Measurements from ENCODE around the gene GSTA4. TPM values are rescaled to one million over a fixed set of nuclear protein-coding genes. Genes with fewer than 3 reads are reported as not detected.

GSTA4 gene
- total and polyA plus RNA-seq, 7 experiments from 2014 or later: 0.31 to 3.3 (median 0.73) TPM; not detected in 1

DNA sequence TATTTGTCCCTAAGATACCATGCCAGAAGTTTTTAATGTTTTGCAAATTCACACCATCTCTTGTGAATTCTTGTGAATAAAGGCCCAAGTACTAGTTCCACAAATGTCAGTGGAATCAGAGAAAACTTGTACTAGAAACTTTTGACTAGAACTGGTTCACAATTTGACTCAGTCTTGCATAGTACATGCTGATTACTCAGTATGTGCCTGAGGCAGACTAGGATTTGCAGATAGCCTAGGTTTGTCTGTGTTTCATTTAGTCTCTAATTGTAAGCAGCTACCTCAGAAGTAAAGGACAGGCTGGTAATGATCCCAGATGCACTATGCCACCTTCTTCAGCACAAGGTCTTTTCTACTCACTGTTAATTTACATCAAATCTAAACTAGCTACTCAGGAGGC lies 34.2 kb upstream of the GSTA4 start:
- no peaks in the 10 kb centered on the region for H3K9me3 ChIP-seq (ENCODE audit: control insufficient read depth in 2 of 3, low read length in 3 of 3)
- intact Hi-C loops (cut with micrococcal nuclease): no loop called here
- ChIA-PET POLR2A (no interaction called here), CTCF (no interaction called here)
- Mint-ChIP-seq H3K27me3 (no peaks in the 10 kb centered on the region), H3K27ac (peak overlapping the region in 1 of 9 donors; percentile 18), H3K36me3 (peaks cover 21 to 66% (median 44%) of the 10 kb centered on the region in 5 donors), H3K4me3 (no peak overlapping the region), H3K9me3 (no peaks in the 10 kb centered on the region), H3K4me1 (peaks cover 0 to 10% (median 7%) of the 10 kb centered on the region in 7 donors)
- H3K27me3 ChIP-seq (ENCODE audit: control insufficient read depth in 2 of 2, insufficient read depth in 2 of 2, low read length in 2 of 2): no peaks in the 10 kb centered on the region
- H3K4me3 ChIP-seq (ENCODE audit: low read length): no peak overlapping the region
- no peaks in the 10 kb centered on the region for H3K4me1 ChIP-seq (ENCODE audit: control insufficient read depth in 2 of 2, insufficient read depth in 2 of 2, low read length in 2 of 2)
- DNase-seq: no peak
- no peak for ATAC-seq
- no peak overlapping the region for H3K27ac ChIP-seq (ENCODE audit: low read depth, low read length)
- H3K36me3 ChIP-seq (ENCODE audit: control insufficient read depth in 2 of 3, insufficient read depth in 3 of 3, low read length in 3 of 3): peaks cover 0 to 61% (median 0%) of the 10 kb centered on the region in 3 experiments

DNA sequence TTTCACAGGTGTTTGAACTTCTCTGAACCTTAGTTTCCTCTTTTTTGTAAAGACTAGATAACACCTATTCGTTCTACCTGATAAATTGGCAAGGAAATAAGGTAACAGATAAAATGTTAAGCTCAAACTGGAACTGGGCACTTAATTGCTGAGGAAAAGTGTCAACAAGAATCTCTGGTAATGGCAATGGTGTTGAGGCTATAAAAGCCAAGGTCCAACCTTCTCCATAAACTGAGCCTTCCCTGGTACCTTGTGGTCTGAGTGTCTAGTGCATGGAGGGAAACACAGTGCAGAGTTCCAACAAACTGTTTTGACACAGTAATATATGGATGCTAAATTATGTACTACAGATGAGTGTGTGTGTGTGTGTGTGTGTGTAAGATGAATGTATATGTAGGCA lies 33.4 kb upstream of the GSTA4 start:
- ATAC-seq (no peak), DNase-seq (no peak)
- Histone ChIP-seq H3K36me3 (ENCODE audit: control insufficient read depth in 2 of 3, insufficient read depth in 3 of 3, low read length in 3 of 3) (peaks cover 0 to 53% (median 0%) of the 10 kb centered on the region in 3 experiments), H3K9me3 (ENCODE audit: control insufficient read depth in 2 of 3, low read length in 3 of 3) (no peaks in the 10 kb centered on the region), H3K4me3 (ENCODE audit: low read length) (no peak overlapping the region), H3K27me3 (ENCODE audit: control insufficient read depth in 2 of 2, insufficient read depth in 2 of 2, low read length in 2 of 2) (no peaks in the 10 kb centered on the region), H3K4me1 (ENCODE audit: control insufficient read depth in 2 of 2, insufficient read depth in 2 of 2, low read length in 2 of 2) (no peaks in the 10 kb centered on the region), H3K27ac (ENCODE audit: low read depth, low read length) (no peak overlapping the region)
- Mint-ChIP-seq H3K36me3 (peaks cover 25 to 64% (median 44%) of the 10 kb centered on the region in 5 donors), H3K27me3 (no peaks in the 10 kb centered on the region), H3K4me3 (no peak overlapping the region), H3K27ac (no peak overlapping the region), H3K4me1 (peaks cover 0 to 12% (median 8%) of the 10 kb centered on the region in 7 donors), H3K9me3 (peaks cover 0 to 2% (median 0%) of the 10 kb centered on the region in 11 donors)
- intact Hi-C loops (cut with micrococcal nuclease): no loop called here
- CTCF ChIA-PET: no interaction called here
- POLR2A ChIA-PET: no interaction called here

GRCh38 chr6:53027131-53027718 lies 32.1 kb upstream of the GSTA4 start:
- Histone ChIP-seq H3K36me3 (ENCODE audit: control insufficient read depth in 2 of 3, insufficient read depth in 3 of 3, low read length in 3 of 3) (peaks cover 0 to 48% (median 0%) of the 10 kb centered on the region in 3 experiments), H3K4me3 (ENCODE audit: low read length) (no peak overlapping the region), H3K4me1 (ENCODE audit: control insufficient read depth in 2 of 2, insufficient read depth in 2 of 2, low read length in 2 of 2) (no peaks in the 10 kb centered on the region), H3K9me3 (ENCODE audit: control insufficient read depth in 2 of 3, low read length in 3 of 3) (no peaks in the 10 kb centered on the region), H3K27me3 (ENCODE audit: control insufficient read depth in 2 of 2, insufficient read depth in 2 of 2, low read length in 2 of 2) (no peaks in the 10 kb centered on the region), H3K27ac (ENCODE audit: low read depth, low read length) (no peak overlapping the region)
- CTCF ChIA-PET: no interaction called here
- POLR2A ChIA-PET: no interaction called here
- Mint-ChIP-seq H3K27me3 (no peaks in the 10 kb centered on the region), H3K4me1 (peaks cover 3 to 12% (median 8%) of the 10 kb centered on the region in 7 donors), H3K9me3 (peaks cover 0 to 4% (median 0%) of the 10 kb centered on the region in 11 donors), H3K4me3 (no peak overlapping the region), H3K27ac (no peak overlapping the region), H3K36me3 (peaks cover 19 to 66% (median 44%) of the 10 kb centered on the region in 5 donors)
- ATAC-seq: no peak
- intact Hi-C loops (cut with micrococcal nuclease): no loop called here
- DNase-seq: no peak

DNA sequence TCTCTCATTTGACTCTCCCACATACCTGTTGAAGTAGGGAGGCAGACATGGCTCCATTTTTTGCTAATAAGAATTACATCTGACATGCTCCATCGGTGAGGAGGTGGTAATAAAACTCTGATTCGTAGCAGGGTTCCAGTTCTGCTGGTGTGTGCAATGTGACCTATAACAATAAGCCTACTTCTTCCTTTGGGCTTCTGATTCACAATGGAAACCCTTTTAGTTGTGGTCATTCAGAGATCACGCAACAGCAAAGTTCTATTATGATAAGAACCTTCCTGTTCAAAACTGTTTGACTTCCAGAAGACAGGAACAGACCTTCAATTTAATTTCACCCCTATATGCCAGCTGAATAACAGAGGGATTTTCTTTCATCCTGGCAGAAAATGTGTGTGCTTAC lies 31.4 kb upstream of the GSTA4 start:
- Histone ChIP-seq H3K4me3 (ENCODE audit: low read length) (no peak overlapping the region), H3K27ac (ENCODE audit: low read depth, low read length) (no peak overlapping the region), H3K9me3 (ENCODE audit: control insufficient read depth in 2 of 3, low read length in 3 of 3) (no peaks in the 10 kb centered on the region), H3K36me3 (ENCODE audit: control insufficient read depth in 2 of 3, insufficient read depth in 3 of 3, low read length in 3 of 3) (peaks cover 0 to 42% (median 0%) of the 10 kb centered on the region in 3 experiments), H3K27me3 (ENCODE audit: control insufficient read depth in 2 of 2, insufficient read depth in 2 of 2, low read length in 2 of 2) (no peaks in the 10 kb centered on the region), H3K4me1 (ENCODE audit: control insufficient read depth in 2 of 2, insufficient read depth in 2 of 2, low read length in 2 of 2) (no peaks in the 10 kb centered on the region)
- intact Hi-C loops (cut with micrococcal nuclease): no loop called here
- Mint-ChIP-seq H3K27ac (no peak overlapping the region), H3K36me3 (peaks cover 19 to 66% (median 44%) of the 10 kb centered on the region in 5 donors), H3K4me3 (no peak overlapping the region), H3K9me3 (peaks cover 0 to 4% (median 0%) of the 10 kb centered on the region in 11 donors), H3K27me3 (no peaks in the 10 kb centered on the region), H3K4me1 (peaks cover 3 to 12% (median 8%) of the 10 kb centered on the region in 7 donors)
- ChIA-PET CTCF (no interaction called here), POLR2A (no interaction called here)
- DNase-seq (no peak), ATAC-seq (no peak)

- DNase-seq: no peak
- Mint-ChIP-seq H3K4me1 (peaks cover 2 to 26% (median 17%) of the 10 kb centered on the region in 7 donors), H3K36me3 (peaks cover 11 to 49% (median 28%) of the 10 kb centered on the region in 5 donors), H3K27ac (no peak overlapping the region), H3K27me3 (no peaks in the 10 kb centered on the region), H3K4me3 (no peak overlapping the region), H3K9me3 (peaks cover 0 to 4% (median 0%) of the 10 kb centered on the region in 11 donors)
- intact Hi-C loops (cut with micrococcal nuclease): no loop called here
- Histone ChIP-seq H3K27me3 (ENCODE audit: control insufficient read depth in 2 of 2, insufficient read depth in 2 of 2, low read length in 2 of 2) (no peaks in the 10 kb centered on the region), H3K36me3 (ENCODE audit: control insufficient read depth in 2 of 3, insufficient read depth in 3 of 3, low read length in 3 of 3) (peaks cover 0 to 15% (median 0%) of the 10 kb centered on the region in 3 experiments), H3K4me3 (ENCODE audit: low read length) (no peak overlapping the region), H3K27ac (ENCODE audit: low read depth, low read length) (no peak overlapping the region), H3K4me1 (ENCODE audit: control insufficient read depth in 2 of 2, insufficient read depth in 2 of 2, low read length in 2 of 2) (no peaks in the 10 kb centered on the region), H3K9me3 (ENCODE audit: control insufficient read depth in 2 of 3, low read length in 3 of 3) (no peaks in the 10 kb centered on the region)
- ChIA-PET POLR2A (no interaction called here), CTCF (no interaction called here)
- no peak for ATAC-seq
Observed at GRCh38 chr6:53023323-53023722, 28.2 kb upstream of the GSTA4 start.

- CTCF ChIA-PET: no interaction called here
- no peaks in the 10 kb centered on the region for H3K4me1 ChIP-seq (ENCODE audit: control insufficient read depth in 2 of 2, insufficient read depth in 2 of 2, low read length in 2 of 2)
- peak in 3 of 9 donors; percentile 7 to 22 (median 20) for DNase-seq
Observed at GRCh38 chr6:53020005-53020744, 25.1 kb upstream of the GSTA4 start.

More at GRCh38 chr6:53020005-53020744, 25.1 kb upstream of the GSTA4 start:
- H3K9me3 Mint-ChIP-seq: peaks cover 0 to 4% (median 0%) of the 10 kb centered on the region in 11 donors
- Histone ChIP-seq H3K27ac (ENCODE audit: low read depth, low read length) (no peak overlapping the region), H3K36me3 (ENCODE audit: control insufficient read depth in 2 of 3, insufficient read depth in 3 of 3, low read length in 3 of 3) (peaks cover 0 to 27% (median 7%) of the 10 kb centered on the region in 3 experiments), H3K27me3 (ENCODE audit: control insufficient read depth in 2 of 2, insufficient read depth in 2 of 2, low read length in 2 of 2) (no peaks in the 10 kb centered on the region), H3K9me3 (ENCODE audit: control insufficient read depth in 2 of 3, low read length in 3 of 3) (no peaks in the 10 kb centered on the region), H3K4me3 (ENCODE audit: low read length) (no peak overlapping the region)
- no peak overlapping the region for H3K4me3 Mint-ChIP-seq
- peaks cover 2 to 23% (median 18%) of the 10 kb centered on the region in 7 donors for H3K4me1 Mint-ChIP-seq
- POLR2A ChIA-PET: no interaction called here
- no peaks in the 10 kb centered on the region for H3K27me3 Mint-ChIP-seq
- H3K36me3 Mint-ChIP-seq: peaks cover 12 to 54% (median 33%) of the 10 kb centered on the region in 5 donors
- intact Hi-C loops (cut with micrococcal nuclease): no loop called here
- no peak overlapping the region for H3K27ac Mint-ChIP-seq
- ATAC-seq: peak; percentile 57

Data from naive thymus-derived CD4-positive, alpha-beta T cell (primary cell).